A549 (cell line): ENCODE measurements around the gene ABCC4.

Experiments used
- CEBPB ChIP-seq, 2 experiments: fragments of >200 bp in 1 of 2; sonication (Bioruptor Twin) in 1 of 2; formaldehyde crosslinking in 1 of 2; IDR thresholded peaks; 2 replicates each; pipeline ENCODE4 v1.6.1; 2012 to 2016
- JUN ChIP-seq, 2 experiments: fragments of >200 bp; sonication (Bioruptor Twin); formaldehyde crosslinking; IDR thresholded peaks; 2 replicates in 1 of 2; 3 replicates in 1 of 2; pipeline ENCODE4 v1.6.1; 2016 to 2017
- TF ChIP-seq, protein P1 (sequence below): fragments of >200 bp; sonication (Bioruptor Twin); formaldehyde crosslinking; IDR thresholded peaks from 3 replicates; pipeline ENCODE4 v1.5.1; 2016

DNA sequence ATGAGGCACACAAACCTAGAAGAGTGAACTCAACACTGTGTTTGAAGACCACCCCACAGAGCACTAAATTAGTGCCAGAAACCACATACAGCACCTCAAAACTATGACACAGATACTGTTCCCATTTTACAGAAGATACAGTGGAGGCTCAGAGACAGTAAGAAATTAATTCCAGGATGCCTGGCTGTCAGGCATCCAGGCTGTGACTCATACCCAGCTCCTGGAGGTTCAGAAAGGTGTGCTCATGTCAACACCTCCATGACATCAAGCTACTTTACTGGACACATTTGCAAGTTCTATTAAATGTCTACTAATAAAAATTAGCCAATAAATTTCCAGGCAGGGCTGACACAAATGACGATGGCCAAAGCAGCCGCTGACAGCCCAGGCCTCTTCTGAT is 176.3 kb downstream of the ABCC4 start:
- TF ChIP-seq, protein P1, sequence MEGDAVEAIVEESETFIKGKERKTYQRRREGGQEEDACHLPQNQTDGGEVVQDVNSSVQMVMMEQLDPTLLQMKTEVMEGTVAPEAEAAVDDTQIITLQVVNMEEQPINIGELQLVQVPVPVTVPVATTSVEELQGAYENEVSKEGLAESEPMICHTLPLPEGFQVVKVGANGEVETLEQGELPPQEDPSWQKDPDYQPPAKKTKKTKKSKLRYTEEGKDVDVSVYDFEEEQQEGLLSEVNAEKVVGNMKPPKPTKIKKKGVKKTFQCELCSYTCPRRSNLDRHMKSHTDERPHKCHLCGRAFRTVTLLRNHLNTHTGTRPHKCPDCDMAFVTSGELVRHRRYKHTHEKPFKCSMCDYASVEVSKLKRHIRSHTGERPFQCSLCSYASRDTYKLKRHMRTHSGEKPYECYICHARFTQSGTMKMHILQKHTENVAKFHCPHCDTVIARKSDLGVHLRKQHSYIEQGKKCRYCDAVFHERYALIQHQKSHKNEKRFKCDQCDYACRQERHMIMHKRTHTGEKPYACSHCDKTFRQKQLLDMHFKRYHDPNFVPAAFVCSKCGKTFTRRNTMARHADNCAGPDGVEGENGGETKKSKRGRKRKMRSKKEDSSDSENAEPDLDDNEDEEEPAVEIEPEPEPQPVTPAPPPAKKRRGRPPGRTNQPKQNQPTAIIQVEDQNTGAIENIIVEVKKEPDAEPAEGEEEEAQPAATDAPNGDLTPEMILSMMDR: no peak
- no peak for TF ChIP-seq CEBPB (IDR thresholded peaks at IDR 0.05)
- TF ChIP-seq JUN (IDR thresholded peaks at IDR 0.05): no peak
